H1 (cell line): ENCODE results near the gene DCAF15.

Experiments used
- BACH1 ChIP-seq: IDR thresholded peaks from 2 replicates; pipeline ENCODE4 v1.6.1; 2012; ENCODE audit warnings: low read length, improper control_type of control experiment
- CEBPB ChIP-seq: IDR thresholded peaks from 2 replicates; pipeline ENCODE4 v1.6.1; 2012; ENCODE audit warnings: low read depth, low read length
- EGR1 ChIP-seq: IDR thresholded peaks from 2 replicates; pipeline ENCODE4 v1.6.1; 2011; ENCODE audit warnings: low read depth, low read length, borderline replicate concordance
- FOSL1 ChIP-seq: IDR thresholded peaks from 2 replicates; pipeline ENCODE4 v1.6.1; 2011; ENCODE audit warnings: mild to moderate bottlenecking, low read depth, low read length, moderate library complexity; ENCODE audit not compliant: insufficient read depth
- POLR2A ChIP-seq, 2 experiments: IDR thresholded peaks; 1 replicate in 1 of 2; 2 replicates in 1 of 2; pipeline ENCODE4 v1.6.1; 2011; ENCODE audit warnings: low read depth in 2 of 2, low read length in 2 of 2, mild to moderate bottlenecking in 2 of 2; ENCODE audit errors: control extremely low read depth in 1 of 2
- POLR2AphosphoS5 ChIP-seq: IDR thresholded peaks from 2 replicates; pipeline ENCODE4 v1.6.1; 2011; ENCODE audit warnings: low read depth, low read length
- RAD21 ChIP-seq, 2 experiments: IDR thresholded peaks in 1 of 2; conservative IDR thresholded peaks in 1 of 2; 2 replicates each; pipeline ENCODE4 v1.6.1; 2011; ENCODE audit warnings: low read depth in 2 of 2, low read length in 2 of 2, improper control_type of control experiment in 1 of 2, inconsistent platforms in 1 of 2, mild to moderate bottlenecking in 1 of 2, moderate library complexity in 1 of 2
- RNF2 ChIP-seq: fragments of 200-900, 300-1000 bp; sonication (generic); IDR thresholded peaks from 2 replicates; pipeline ENCODE4 v1.7.1; 2016; ENCODE audit warnings: borderline replicate concordance, low read depth, mild to moderate bottlenecking, antibody characterized with exemption, low read length; ENCODE audit not compliant: poor library complexity, severe bottlenecking; ENCODE audit errors: missing control alignments
- SIX5 ChIP-seq: IDR thresholded peaks from 2 replicates; pipeline ENCODE4 v1.6.1; 2011; ENCODE audit warnings: mild to moderate bottlenecking, low read depth, low read length
- TAF1 ChIP-seq: IDR thresholded peaks from 2 replicates; pipeline ENCODE4 v1.6.1; 2011; ENCODE audit warnings: mild to moderate bottlenecking, low read depth, low read length
- ZNF274 ChIP-seq: IDR thresholded peaks from 2 replicates; pipeline ENCODE4 v1.7.0; 2012; ENCODE audit warnings: low read length, borderline replicate concordance; ENCODE audit errors: extremely low read depth
- TF ChIP-seq, protein P1 (sequence below), 3 experiments: IDR thresholded peaks; 1 replicate in 2 of 3; 2 replicates in 1 of 3; pipeline versions ENCODE4 v1.5.1 to v1.6.1; 2011; ENCODE audit warnings: low read length in 3 of 3, mild to moderate bottlenecking in 3 of 3, inconsistent platforms in 2 of 3, low read depth in 1 of 3, moderate library complexity in 1 of 3; ENCODE audit not compliant: insufficient read depth in 1 of 3; ENCODE audit errors: control extremely low read depth in 1 of 3
- TF ChIP-seq, protein P2 (sequence below): IDR thresholded peaks from 2 replicates; pipeline ENCODE4 v1.6.1; 2012; ENCODE audit warnings: low read length, inconsistent platforms

DNA sequence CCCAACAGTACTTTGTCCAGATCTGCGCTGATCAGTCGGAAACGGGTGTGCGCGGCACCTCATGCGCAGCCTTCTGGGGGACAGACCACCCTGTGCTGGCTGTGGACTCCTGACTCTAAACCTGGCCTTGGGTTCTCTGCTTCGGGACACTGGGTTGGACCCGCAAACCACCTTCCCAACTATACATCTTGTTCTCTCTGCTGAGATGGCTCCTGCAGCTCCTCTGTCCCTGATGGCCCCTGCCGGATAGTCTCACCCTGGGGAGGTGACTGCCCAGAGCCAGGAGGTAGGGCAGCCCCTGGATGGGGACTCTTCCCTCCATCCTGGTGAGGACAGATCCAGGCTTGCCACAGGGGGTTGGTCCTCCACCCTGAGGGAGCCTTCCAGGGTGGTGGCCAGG is 30.5 kb downstream of the DCAF15 start:
- no peak for TF ChIP-seq FOSL1
- no peak for TF ChIP-seq BACH1
- TF ChIP-seq, protein P1, sequence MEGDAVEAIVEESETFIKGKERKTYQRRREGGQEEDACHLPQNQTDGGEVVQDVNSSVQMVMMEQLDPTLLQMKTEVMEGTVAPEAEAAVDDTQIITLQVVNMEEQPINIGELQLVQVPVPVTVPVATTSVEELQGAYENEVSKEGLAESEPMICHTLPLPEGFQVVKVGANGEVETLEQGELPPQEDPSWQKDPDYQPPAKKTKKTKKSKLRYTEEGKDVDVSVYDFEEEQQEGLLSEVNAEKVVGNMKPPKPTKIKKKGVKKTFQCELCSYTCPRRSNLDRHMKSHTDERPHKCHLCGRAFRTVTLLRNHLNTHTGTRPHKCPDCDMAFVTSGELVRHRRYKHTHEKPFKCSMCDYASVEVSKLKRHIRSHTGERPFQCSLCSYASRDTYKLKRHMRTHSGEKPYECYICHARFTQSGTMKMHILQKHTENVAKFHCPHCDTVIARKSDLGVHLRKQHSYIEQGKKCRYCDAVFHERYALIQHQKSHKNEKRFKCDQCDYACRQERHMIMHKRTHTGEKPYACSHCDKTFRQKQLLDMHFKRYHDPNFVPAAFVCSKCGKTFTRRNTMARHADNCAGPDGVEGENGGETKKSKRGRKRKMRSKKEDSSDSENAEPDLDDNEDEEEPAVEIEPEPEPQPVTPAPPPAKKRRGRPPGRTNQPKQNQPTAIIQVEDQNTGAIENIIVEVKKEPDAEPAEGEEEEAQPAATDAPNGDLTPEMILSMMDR (IDR thresholded peaks at IDR 0.05; ENCODE audit: control extremely low read depth in 1 of 3, insufficient read depth in 1 of 3, low read depth in 1 of 3, low read length in 3 of 3) = no peak
- no peak for TF ChIP-seq TAF1
- TF ChIP-seq, protein P2, sequence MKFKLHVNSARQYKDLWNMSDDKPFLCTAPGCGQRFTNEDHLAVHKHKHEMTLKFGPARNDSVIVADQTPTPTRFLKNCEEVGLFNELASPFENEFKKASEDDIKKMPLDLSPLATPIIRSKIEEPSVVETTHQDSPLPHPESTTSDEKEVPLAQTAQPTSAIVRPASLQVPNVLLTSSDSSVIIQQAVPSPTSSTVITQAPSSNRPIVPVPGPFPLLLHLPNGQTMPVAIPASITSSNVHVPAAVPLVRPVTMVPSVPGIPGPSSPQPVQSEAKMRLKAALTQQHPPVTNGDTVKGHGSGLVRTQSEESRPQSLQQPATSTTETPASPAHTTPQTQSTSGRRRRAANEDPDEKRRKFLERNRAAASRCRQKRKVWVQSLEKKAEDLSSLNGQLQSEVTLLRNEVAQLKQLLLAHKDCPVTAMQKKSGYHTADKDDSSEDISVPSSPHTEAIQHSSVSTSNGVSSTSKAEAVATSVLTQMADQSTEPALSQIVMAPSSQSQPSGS = no peak
- TF ChIP-seq POLR2A (IDR thresholded peaks at IDR 0.05; ENCODE audit: control extremely low read depth in 1 of 2, low read depth in 2 of 2, low read length in 2 of 2) = no peak
- no peak for TF ChIP-seq CEBPB
- TF ChIP-seq POLR2AphosphoS5 = no peak
- TF ChIP-seq ZNF274 = no peak
- no peak for TF ChIP-seq RAD21 (IDR thresholded peaks at IDR 0.05 in 1 of 2, conservative IDR thresholded peaks at IDR 0.05 in 1 of 2; ENCODE audit: low read depth in 2 of 2, low read length in 2 of 2)
- no peak for TF ChIP-seq SIX5
- TF ChIP-seq RNF2 = no peak
- TF ChIP-seq EGR1 = no peak
